Stimulated activated CD4-positive, alpha-beta T cell treated with anti-CD3 and anti-CD28 coated beads, Interleukin-2, amount 100 ng/mL, for 24 hours (primary cell): ENCODE measurements around the gene UNC5C.
"Not testable (repeated sequence)": the region's sequence is repeated elsewhere in the genome, so short reads cannot be mapped to it uniquely, and the experiment has no call there.

Experiments used
- DNase-seq, 2 donors: peaks; one replicate each; pipeline ENCODE4 v3.0.0-alpha.2; 2020

The UNC5C gene

GRCh38 chr4:95204267-95204844 is 344.4 kb downstream of the UNC5C start:
- no peak for DNase-seq

GRCh38 chr4:95198961-95199360 is 349.8 kb downstream of the UNC5C start:
- no peak for DNase-seq

- no peak for DNase-seq
Measured at GRCh38 chr4:95197353-95197752, 351.4 kb downstream of the UNC5C start.

DNA sequence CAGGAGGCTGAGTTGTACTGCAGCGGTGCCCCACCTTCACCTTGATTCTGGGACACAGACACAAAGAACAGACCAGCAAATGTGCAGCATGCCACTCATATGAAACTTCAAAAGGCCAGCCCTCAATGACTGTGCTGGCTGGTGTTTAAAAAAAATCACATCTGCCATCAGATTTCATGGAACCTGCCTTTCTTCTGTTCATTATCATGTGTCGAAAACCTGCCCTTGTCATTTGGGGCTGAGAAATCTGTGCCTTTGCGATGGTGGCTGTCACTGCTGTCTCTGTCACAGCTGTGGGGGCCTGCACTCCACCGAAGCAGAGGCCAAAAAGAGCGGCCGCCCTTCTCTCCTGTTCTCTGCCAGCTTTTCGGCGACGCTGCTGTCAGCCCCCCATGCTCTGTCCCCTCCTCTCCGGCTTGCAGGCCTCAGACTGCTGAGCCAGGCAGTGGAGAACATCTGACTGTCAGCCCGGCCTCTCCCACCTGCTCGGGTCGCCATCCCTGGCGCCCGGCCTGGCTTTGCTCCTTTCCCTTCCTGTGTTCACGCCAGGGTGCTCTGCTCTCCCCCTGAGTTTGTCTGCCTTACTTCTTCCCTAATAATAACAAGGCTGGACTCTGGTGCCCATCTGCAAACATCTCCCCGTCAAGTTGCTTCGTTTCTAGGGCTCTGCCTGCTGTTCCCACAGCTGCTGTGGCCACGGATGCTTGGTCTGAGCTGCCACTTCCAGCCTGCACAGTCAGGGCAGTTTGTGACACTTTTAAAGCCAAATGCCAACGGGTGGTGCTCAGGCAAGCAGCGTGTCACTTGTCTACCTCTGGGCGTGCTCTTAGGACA is 355.2 kb downstream of the UNC5C start:
- DNase-seq, result no peak

GRCh38 chr4:95191537-95191936 is 357.2 kb downstream of the UNC5C start:
- DNase-seq, result no peak

- DNase-seq, result no peak
Measured at GRCh38 chr4:95190751-95191436, 357.9 kb downstream of the UNC5C start.

DNA sequence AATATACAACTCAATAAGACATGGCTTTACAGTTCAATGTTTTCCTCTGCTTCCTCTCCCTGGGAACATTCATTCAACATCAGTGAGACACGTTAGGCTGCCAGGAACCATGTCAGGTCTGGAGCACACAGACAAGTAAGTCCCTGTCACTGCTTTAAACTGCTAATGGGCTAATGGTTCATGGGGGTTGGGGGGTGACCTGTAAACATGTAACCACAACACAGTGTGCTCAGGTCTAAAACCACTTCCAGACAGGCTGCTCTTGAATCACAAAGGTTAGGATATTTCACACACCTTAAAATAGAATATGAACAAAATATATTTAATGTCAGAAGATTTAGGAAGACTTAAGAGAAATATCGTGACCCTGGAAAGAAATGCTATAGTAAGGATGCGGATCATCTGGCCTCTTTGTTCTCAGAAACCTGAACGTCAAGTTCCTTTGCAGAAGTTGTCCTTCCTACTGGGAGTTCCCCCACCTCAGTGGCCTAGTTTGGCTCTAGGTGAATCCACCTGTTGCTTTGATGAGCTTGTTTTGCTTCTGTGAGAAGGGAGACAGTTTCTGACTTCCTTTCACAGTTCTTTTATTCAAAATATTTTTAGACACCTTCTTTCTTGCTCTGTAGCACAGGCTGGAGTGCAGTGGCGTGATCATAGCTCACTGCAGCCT is 359.9 kb downstream of the UNC5C start:
- DNase-seq, result no peak

DNA sequence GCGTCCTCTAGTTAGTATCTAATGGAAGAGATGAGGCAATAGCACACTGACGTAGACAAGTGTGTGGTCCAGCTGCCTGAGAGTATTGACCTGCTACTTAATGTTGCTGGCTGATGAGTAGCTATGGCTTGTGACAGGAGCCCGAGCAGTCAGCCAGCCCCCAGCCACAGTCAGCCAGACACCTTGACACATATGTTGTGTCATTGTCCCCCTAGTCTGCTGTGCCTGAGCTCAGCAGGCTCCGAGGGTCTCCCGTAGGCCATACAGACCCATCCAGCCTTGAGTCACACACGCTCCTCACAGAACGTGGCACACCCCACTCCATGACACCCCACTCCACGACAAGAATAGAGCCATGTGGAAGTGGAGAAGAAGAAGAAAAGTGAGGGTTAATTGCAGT is 362.1 kb downstream of the UNC5C start:
- no peak for DNase-seq

- DNase-seq, result no peak
Measured at GRCh38 chr4:95183656-95184408, 364.9 kb downstream of the UNC5C start.

DNA sequence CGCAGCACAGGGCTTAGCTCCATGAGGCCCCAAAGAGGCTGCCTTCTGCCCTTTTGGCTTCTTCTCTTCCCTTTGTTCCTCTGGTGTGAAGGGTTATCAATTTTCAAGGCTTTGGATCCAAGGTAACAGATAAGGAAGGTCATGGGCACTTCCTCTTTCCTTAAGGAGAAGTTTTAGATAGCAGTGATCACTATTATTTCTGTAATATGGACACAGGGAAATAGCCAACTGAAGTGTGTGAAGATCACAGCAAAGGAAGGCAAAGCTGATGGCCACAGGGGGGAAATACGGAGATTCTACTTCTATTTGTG is 366.8 kb downstream of the UNC5C start:
- no peak for DNase-seq

- DNase-seq, result peak in 1 of 2 donors; percentile 14
Measured at GRCh38 chr4:95181243-95181995, 367.4 kb downstream of the UNC5C start.

GRCh38 chr4:95180531-95181242 is 368.1 kb downstream of the UNC5C start:
- no peak for DNase-seq

- DNase-seq, result no peak
Measured at GRCh38 chr4:95178938-95179337, 369.8 kb downstream of the UNC5C start.

GRCh38 chr4:95171377-95171776 is 377.4 kb downstream of the UNC5C start:
- not testable (repeated sequence) for DNase-seq

DNA sequence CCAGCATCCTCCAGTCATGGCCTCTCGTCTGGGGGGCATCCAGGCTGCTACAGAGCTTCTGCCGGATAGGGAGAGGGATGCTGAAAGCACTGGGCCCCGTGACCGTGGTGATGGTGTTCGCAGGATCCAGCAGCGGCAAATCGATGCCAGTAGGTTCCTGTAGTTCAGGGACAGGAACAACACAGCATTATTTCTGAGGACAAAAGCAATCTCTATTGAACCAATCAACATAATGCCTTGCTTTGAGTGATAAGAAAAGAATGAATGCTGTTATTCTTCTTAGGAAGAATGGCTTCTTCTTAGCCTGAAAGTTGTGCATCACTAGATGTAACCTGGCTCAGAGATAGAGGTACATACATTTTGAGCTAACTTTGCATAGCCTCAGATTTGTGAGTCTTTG is 378.6 kb downstream of the UNC5C start:
- no peak for DNase-seq

DNA sequence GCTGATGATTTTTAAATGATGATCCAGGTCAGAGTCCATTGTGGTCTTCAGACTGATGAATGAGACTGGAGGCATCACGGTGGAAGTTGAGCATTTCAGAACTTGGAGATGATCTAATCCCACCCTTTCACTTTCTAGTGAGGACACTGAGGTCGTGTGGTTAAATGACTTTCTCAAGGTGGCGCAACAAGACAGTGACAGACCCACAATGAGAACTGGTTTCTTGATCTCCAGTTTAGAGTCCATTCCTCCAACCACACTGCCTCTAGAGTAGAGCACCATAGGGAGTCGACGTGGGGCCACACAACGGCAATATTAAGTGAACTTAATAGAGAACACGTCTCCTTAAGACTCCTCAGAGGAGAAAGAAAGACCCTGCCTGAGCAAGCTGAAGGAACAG is 381.0 kb downstream of the UNC5C start:
- no peak for DNase-seq

GRCh38 chr4:95165926-95166524 is 382.7 kb downstream of the UNC5C start:
- peak in 1 of 2 donors; percentile 3 for DNase-seq

DNA sequence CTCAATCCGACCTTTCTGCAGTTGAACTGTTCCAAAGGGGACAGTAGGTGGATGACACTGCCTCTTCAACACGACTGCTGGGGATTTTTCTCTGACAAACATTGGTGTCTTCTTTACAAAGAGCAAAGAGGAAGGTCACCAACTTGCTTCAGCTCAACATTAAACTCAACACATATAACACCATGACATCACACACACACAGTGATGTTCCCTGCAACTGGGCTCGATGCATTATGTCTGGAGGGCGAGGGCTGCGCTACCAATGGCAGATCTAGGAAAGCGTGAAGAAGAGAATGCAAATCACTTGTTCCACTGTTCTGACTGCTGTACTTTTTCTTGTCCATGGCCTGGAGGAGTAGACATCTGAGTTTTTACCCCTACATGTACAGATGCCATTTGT is 385.9 kb downstream of the UNC5C start:
- no peak for DNase-seq

- no peak for DNase-seq
Measured at GRCh38 chr4:95161781-95162469, 386.8 kb downstream of the UNC5C start.

- DNase-seq, result no peak
Measured at GRCh38 chr4:95159384-95159783, 389.4 kb downstream of the UNC5C start.
